Activated CD8-positive, alpha-beta memory T cell treated with anti-CD3 and anti-CD28 coated beads, Interleukin-2, amount 50 U/mL, for 48 hours (primary cell): Measurements from ENCODE around the gene SPAG17.
"Not testable (repeated sequence)": the region's sequence is repeated elsewhere in the genome, so short reads cannot be mapped to it uniquely, and the experiment has no call there.

ENCODE experiments used
- DNase-seq: peaks from one replicate; pipeline ENCODE4 v3.0.0-alpha.2; 2020

Gene SPAG17

DNA sequence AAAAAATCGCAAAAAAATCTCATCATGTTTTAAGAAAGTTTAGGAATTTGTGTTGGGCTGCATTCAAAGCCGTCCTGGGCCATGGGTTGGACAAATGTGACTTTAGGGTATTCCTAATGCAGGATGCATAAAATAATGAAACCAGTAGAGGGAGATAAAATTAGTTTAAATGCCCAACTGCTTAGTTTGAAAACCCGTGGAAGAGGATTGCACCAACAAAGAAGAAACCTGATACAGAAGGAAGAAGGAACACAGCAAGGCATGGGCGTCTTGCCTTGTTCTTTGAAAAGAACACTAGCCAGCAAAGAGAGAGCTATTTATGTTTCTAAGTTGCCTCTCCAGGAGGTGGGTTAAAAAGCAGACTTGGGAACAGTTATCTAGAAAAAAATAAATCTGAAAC is 217.6 kb downstream of the SPAG17 start:
- no peak for DNase-seq

- no peak for DNase-seq
Measured at GRCh38 chr1:117964290-117965038, 220.6 kb downstream of the SPAG17 start.

DNA sequence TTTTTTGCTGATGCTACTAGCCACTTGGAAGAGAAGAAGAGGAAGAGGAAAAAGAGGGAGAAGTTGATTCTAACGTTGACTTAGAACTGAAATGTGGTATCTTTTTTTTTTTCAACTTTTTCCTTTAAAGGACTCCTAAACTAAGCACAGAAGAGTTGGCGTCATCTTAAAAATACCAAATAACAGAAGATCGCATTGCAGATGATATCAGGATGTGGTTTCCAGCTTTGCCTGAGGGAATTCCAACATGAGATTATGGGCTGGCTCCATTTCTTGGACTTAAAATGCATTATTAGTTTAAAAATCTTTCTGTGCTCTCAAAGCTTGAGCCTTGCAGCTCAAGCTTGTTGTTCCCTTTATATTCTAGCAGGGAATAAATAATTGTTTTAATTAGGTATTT is 225.7 kb downstream of the SPAG17 start:
- DNase-seq: no peak

DNA sequence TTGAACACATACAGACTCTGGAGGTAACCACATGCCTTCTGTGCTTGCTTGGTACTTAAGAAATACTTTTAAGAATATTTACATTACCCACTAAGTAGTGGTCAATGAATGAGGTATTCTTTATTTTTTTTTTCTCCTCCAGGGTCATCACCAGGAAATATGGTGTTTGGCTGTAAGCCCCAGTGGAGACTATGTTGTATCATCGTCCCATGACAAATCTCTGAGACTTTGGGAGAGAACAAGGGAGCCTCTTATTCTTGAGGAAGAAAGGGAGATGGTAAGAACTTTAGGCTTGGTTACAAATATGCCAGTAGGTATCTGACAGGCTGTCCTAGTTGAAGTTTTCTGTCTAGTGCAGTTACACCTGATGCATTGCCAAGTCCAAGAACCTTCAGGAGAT is 232.6 kb downstream of the SPAG17 start:
- DNase-seq: no peak

DNA sequence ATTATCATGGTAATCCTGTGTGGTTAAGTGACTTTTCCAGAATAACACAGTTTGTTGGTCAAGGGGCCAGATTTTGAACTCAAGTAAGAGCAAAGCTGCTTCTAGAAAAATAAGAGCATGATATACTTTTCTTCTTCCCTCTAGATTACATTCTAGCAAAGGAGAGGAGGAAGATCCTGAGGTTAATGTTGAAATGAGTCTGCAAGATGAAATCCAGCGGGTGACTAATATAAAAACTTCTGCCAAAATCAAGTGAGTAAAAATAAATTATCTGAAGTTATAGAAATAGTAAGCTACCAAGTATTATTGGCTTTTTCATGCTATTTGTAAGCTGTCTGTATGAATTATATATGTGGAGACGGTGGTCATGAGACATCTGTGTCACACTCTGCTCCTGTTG is 242.7 kb downstream of the SPAG17 start:
- DNase-seq: no peak

- no peak for DNase-seq
Measured at GRCh38 chr1:117933769-117934168, 251.3 kb downstream of the SPAG17 start.

DNA sequence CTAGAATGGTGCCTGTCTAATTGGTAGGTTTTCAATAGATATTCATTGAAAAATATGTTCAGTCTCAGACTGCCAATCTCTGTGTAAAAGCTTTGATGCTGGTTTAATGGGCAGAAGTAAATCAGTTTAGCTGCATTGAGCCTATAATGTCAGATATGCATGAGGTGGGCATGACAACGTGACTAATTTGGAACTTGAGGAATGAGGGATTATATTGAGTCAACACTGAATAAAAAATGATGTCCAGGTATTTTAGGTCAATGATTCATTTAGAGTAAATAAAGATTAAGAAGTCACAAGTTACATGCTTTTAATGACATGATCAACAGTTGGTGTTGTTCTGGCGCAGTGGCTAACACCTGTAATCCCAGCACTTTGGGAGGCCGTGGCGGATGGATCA is 252.5 kb downstream of the SPAG17 start:
- no peak for DNase-seq

DNA sequence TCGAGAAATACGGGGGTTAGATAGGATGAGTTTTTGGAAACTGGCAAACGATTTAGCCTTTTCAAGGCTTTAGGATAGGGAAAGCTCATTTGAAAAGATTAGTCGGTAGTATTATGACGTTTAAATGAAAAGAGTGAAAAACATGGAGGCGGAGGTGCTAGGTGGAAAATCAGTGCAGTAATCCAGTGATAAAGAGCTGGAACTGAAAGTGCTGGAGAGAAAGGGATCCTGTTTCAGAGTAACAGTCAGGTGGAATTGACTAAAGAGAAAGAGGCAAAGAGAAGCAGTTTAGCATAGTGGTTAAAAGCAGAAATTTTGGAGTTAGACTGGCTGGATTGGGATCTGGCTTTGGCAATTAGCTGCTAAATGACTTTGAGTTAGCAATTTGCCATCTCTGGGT is 254.5 kb downstream of the SPAG17 start:
- no peak for DNase-seq

DNA sequence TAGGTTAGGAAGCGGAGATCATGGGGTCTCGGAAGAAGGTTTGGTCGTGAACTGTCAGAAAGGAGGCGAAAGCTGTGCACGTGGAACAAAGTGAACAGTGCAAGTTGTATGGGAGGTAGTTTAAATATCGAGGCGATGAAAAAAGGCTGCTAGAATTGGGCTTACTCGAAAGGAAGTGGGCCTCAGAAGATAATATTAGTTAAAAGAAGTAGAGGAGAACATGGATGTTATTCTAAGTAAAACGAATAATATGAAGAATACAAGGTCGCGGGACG is 254.9 kb downstream of the SPAG17 start:
- DNase-seq: no peak

- peak; percentile 93 for DNase-seq
Measured at GRCh38 chr1:117929343-117930172, 255.5 kb downstream of the SPAG17 start, which contains the start of the genes GDAP2 and WDR3. Gene GDAP2, minus strand, starts transcription at chr1:117929621. Its CDS starts 9,264 bp downstream, at chr1:117920357. Gene WDR3, plus strand, starts transcription at chr1:117929739. Its CDS starts 3,581 bp downstream, at chr1:117933320.

DNA sequence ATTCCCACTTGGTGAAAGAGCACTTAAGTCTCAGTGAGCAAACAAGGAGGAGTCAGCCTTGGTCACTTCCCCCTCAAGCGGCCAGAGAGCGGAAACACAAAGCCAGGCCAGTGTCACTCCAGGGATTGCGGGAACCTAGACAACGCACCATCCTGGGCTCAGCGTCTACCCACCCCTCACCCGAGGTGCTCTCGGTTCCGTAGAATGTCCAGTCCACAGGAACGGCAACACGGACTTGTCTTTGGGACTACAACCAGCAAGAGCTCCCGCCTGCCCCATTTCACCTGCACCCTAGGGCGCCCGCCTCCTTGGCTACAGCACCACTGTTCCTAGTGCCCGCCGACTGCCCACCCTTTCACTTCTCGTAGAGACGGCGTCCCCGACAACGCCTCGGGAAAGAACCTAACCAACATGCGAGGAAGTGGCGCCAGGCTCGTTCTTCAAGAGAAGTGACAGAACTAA is 256.1 kb downstream of the SPAG17 start:
- DNase-seq: no peak

- DNase-seq: no peak
Measured at GRCh38 chr1:117925981-117926380, 259.0 kb downstream of the SPAG17 start.

DNA sequence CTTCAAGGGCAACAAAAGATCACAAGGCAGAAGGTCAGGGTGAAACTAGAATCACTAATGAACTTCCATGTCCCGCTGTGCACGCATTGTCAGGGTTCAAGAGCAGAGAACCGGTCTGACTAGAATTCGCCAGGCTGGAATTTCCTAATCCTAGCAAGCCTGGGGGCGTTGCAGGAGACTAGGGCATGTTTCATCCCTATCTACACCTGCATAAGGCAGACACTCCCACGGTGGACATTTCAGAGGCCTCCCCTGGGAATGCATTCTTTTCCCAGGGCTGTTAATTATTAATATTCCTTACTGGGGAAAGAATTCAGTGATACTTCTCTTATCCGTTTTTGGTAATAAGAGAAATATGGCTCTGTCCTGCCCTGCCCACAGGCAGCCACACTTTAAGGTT is 262.3 kb downstream of the SPAG17 start:
- not testable (repeated sequence) for DNase-seq

DNA sequence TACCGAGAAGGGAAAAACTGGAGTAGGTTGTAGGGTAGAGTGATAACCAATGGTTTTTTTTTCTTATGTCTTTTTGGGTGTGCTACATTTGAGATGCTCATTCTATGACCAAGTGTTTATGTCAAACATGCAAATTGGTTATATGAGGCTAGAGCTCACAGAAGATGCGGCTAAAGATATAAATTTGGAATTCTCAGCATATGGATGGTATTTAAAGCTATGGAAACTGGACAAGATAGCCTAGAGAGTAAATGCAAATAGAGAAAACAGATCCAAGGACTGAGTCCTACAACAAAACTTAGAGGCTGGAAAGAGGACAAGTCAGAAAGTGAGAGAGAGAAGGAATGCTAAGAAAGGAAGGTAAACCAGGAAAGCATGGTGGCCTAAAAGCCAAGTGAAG is 263.0 kb downstream of the SPAG17 start:
- no peak for DNase-seq

- no peak for DNase-seq
Measured at GRCh38 chr1:117919376-117919775, 265.7 kb downstream of the SPAG17 start.

- no peak for DNase-seq
Measured at GRCh38 chr1:117911051-117911450, 274.0 kb downstream of the SPAG17 start.

GRCh38 chr1:117905019-117905418 is 280.0 kb downstream of the SPAG17 start:
- DNase-seq: no peak

DNA sequence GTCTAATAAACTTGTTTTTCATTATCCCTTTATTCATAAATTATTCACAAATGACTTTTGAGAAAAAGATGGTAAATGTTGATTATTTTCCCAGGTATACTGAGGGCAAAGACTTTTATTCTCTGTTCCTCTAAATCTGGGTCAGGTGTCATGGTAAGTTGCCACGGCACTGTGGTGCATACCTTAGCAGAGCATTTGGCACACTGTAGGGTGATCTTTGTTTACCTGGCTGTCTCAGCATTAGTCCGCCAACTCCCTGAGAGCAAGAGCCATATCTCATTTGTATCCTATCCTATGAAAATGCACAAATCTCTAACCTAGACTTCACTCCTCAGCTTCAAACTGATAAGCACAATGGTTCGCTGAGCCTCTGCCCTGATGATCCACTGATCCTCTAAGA is 280.5 kb downstream of the SPAG17 start:
- DNase-seq: no peak
